CD4-positive, alpha-beta T cell treated with Interferon gamma for 1 hour (primary cell): ENCODE results near the gene DUSP12.
"Not testable (repeated sequence)": the region's sequence is repeated elsewhere in the genome, so short reads cannot be mapped to it uniquely, and the experiment has no call there.

Experiments used
- DNase-seq: peaks from one replicate; pipeline ENCODE4 v3.0.0-alpha.2; 2020

Gene DUSP12

DNA sequence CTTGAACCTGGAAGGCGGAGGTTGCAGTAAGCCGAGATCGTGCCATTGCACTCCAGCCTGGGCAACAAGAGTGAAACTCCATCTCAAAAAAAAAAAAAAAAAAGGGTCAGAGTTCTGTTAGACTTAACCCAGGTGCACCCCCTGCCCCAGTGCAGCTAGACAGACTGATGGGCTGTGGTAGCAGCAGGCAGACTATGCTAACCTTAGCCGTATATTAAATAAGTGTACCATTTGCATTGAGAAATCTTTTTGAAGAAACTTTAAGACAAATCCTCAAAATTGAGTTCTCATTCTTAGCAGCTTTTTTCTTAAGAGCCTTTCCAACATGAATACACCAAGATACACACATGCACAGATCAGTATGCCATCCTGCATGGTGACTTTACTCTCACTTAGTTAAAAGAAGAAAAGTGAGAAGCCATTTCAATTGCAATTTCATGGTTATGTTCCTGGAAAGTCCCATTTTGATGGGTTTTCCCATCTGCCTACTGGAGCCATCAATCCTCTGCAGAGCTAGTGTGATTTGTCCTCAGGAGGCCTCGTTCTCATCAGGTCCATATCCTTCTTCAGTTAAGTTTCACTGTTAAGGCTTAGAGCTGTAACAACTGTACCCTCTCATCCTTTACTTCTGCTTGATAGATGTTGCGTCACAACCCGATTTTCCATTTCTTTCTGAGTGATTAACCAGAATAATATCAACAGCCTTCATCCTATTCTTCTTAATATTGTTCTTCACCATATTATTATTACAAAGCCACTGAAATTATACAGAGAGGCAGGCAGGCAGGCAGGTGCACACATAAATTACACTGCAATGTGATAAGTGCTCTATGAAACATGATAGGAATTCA, 21.0 kb upstream of the DUSP12 start:
- DNase-seq = no peak

DNA sequence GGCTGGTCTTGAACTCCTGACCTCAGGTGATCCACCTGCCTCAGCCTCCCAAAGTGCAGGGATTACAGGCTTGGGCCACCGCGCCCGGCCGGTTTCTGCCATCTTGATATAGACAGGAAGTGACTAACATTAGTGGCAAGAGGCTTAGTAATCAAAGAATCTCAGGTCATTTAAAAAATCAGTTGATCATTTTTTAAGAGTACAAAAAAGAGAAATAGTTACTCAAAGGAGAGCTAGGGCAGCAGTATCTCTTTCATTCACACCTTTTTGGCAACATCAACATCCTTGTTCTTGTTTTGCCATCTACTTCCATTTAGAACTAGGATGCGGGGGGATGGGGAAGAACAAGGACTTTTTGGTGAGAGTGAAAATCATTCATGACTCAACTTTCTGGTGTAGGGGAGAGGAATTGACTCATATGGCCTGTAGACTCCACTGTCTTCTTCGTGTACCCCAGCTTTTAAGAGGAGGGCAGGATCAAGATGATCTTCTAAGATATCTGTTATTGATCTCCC, 19.5 kb upstream of the DUSP12 start:
- DNase-seq = no peak

DNA sequence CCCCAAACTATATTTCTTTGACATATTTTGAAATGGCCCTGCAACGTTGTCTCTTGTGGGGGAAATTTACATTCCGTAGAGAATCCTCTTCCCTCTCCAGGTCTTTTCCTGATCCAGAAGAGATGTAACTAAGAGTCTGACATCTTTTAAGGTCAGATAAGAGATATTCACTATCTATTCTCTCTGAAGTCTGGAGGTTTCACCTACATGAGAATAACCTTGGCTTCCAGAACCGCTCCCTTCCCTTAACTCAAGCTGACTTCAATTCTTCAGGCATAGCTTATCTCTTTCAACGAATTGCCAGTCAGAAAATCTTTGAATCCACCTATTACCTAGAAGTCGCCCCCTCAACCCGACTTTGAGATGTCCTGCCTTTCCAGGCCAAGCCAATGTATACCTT, 18.3 kb upstream of the DUSP12 start:
- DNase-seq = no peak

- no peak for DNase-seq
Observed at GRCh38 chr1:161731981-161732718, 17.4 kb upstream of the DUSP12 start.

- DNase-seq = no peak
Observed at GRCh38 chr1:161733526-161733925, 16.1 kb upstream of the DUSP12 start.

DNA sequence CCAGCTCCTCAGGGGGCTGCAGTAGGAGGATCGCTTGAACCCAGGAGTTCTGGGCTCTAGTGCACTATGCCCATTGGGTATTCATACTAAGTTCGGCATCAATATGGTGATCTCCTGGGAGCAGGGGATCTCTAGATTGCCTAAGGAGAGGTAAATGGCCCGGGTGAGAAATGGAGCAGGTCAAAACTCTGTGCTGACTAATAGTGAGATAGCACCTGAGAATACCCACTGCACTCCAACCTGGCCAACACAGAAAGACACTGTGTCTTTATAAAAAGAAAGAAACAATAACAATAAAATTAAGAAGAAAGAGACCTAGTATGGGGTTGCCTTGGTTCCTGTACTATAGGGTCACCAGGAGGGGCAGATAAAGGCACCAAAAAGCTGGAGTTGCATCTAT, 13.7 kb upstream of the DUSP12 start:
- DNase-seq = no peak

DNA sequence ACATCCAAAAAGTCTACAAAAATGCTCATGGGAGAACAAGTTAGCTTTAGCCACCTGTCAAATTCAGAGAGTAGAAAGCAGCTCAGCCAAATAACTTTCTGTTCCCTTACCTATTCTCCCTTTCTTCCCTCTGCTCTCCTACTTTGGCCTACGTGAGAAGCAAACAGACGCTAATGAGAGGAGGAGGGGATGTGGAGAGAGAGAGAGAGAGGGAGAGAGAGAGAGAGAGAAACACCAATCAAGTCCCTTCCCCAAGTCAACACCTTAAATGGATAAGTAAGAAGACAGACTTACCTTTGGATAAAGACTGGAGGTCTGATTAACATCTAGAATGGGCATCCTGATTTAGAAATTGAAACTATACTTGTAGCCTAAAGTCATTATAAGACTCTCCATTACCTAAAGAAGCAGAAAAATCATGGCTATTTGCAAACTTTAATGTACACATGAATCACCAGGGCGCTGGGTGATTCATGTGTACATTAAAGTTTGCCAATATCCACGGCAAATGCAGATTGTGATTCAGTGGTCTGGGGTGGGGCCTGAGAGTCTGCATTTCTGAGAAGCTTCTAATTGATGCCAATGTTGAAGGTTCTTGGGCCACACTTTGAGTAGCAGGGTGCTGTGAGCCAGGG, 13.1 kb upstream of the DUSP12 start:
- DNase-seq = no peak

- no peak for DNase-seq
Observed at GRCh38 chr1:161737625-161738024, 12.0 kb upstream of the DUSP12 start.

DNA sequence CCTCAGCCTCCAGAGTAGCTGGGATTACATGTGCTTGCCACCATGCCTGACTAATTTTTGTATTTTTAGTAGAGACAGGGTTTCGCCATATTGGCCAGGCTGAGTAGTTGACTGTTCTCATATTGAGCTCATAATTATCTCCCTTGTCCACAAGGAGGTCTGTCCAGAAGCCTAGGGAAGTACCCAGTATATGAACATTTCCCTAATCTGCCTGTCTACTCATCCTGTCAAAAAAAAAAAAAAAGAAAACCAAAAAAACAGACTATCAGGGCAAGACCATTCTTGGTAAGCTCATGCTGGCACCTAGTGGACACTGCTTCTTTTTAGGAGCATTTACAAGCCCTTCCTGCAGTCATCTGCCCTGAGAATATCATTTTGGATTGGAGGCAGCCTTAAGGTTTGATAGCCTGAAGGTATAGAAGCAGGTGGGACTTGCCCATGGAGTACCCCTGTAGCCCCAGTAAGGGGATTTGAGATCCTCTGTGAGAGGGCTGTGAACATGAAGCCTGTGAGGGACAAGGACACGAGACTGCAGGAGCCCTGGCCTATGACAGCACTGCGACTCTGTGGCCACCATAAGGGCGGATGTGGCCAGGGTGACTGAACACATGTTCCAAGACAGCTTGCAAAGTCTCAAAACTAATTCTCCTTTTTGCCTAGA, 10.8 kb upstream of the DUSP12 start:
- peak; percentile 58 for DNase-seq

DNA sequence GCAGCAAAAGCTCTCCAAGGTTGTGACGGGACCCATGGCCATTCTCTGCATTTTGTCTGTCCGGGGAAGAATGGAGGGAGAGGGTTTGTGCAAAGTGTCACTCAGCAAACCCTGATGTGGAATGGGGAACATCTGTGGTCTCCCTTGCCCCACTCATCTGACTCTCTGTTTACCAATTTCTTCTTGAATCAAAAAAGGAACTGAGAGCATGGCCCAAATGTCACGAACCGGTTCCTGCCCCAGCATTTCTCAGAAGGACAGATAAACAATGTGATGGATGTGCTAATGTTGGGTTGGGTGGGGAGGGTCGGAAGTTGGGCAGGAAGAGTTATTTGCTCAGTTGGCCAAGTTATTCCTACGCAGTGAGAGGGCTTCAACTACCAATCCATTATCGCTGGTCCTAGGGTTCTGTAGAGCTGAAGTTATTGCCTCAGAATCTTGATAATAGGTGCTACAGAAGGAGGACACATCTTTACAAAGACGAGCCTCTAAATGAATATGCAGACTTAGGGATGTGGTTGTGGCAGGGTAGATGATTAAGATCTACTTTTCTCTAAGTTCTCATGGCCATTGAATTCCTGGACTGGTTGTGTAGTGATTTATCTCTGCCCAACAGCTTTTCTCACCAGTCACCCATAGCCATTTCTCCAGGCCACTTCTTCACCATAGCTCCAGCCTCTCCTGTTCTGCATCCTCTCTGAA, 9.6 kb upstream of the DUSP12 start:
- peak; percentile 50 for DNase-seq

- no peak for DNase-seq
Observed at GRCh38 chr1:161740921-161741320, 8.7 kb upstream of the DUSP12 start.

- no peak for DNase-seq
Observed at GRCh38 chr1:161743231-161743630, 6.4 kb upstream of the DUSP12 start.

- no peak for DNase-seq
Observed at GRCh38 chr1:161747801-161748200, 1.8 kb upstream of the DUSP12 start.

DNA sequence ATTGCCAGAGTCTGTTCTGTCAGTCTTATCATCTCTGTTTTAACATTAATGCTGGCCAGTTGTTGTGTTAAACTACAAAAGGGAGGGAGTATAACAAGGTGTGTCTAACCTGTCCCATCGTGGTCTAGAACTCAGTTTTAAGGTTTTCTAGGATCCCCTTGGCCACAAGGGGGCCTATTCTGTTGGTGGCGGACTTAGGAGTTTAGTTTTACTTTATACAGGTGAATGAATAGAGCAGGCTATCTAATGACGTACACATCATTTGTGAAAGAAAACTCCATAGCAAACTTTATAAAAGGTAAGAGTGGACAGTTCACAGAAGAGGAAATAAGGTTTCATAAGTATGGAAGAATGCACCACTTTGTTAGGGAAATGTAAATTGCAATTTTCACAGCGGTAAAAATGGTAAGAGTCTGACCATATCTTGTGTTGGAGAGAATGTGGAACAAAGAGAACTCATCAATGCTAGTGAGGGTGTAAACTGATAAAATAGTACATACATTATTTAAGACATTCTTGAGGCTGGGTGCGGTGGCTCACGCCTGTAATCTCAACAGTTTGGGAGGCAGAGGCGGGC, 14.0 kb downstream of the DUSP12 start:
- peak; percentile 35 for DNase-seq

- peak; percentile 80 for DNase-seq
Observed at GRCh38 chr1:161766102-161766981, 16.8 kb downstream of the DUSP12 start, which contains the start of gene ATF6. ATF6 (plus strand) TSS chr1:161766320; CDS start chr1:161766361, 41 bp downstream.

- DNase-seq = no peak
Observed at GRCh38 chr1:161768461-161768860, 18.9 kb downstream of the DUSP12 start.

DNA sequence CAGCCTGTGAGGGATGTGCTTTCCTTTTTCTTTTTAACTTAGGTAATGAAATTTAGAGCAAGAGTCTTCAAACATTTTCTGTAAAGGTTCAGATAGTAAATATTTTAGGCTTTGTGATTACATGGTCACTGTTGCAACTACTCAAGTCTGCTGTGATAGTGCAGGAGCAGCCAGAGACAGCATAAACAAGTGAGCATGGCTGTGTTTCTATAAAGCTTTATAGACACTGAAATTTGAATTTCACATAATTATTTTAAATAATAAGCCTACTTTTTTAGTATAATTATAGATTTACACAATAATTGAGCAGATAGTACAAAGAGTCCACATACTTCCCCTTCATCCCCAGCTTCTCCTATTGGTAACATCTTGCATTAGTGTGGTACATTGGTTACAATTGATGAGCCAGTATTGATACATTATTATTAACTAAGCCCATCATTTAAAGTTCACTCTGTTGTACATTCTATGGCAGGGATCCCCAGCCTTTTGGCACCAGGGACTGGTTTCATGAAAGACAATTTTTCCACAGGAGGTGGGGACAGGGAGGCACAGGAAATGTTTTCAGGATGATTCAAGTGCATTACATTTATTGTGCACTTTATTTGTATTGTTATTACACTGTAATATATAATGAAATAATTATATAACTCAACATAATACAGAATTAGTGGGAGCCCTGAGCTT, 19.5 kb downstream of the DUSP12 start:
- no peak for DNase-seq

DNA sequence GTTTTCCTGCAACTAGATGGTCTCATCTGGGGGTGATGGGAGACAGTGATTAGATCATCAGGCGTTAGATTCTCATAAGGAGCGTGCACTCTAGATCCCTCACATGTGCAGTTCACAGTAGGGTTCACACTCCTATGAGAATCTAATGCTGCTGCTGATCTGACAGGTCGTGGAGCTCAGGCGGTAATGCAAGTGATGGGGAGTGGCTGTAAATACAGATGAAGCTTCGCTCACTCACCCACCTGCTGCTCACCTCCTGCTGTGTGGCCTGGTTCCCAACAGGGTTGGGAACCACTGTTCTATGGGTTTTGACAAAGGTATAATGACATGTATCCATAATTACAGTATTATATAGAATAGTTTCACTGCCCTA, 20.1 kb downstream of the DUSP12 start:
- not testable (repeated sequence) for DNase-seq

- DNase-seq = no peak
Observed at GRCh38 chr1:161770250-161770649, 20.7 kb downstream of the DUSP12 start.

DNA sequence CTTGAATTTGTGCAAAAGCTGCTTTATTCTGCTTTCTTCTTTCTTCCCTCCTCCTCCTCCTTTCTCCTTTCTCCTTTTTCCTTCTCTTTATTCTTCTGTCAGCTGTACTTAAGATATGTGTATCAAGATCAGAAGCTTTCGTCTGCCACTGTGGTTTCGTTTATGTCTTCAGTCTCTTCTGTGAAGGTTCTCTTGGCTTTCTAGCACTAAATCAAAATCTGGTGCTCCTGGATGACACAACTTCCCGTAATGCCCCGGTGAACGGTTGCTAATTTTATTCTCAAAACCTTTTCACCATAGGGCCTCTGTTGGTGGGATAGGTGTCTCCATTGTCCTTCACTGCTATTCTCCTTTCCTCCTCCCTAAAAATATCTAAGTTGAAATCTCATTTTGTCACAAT, 21.6 kb downstream of the DUSP12 start:
- DNase-seq = no peak
